ENCODE results near the gene HHAT.

Gene HHAT

GRCh38 chr1:210438928-210439841 is 110.5 kb downstream of the HHAT start:
- no peak overlapping the region for H3K4me3 ChIP-seq (ENCODE audit: low read depth, low read length)
- peak; percentile 50 for DNase-seq (ENCODE audit: low read depth)
- no peak for TF ChIP-seq CTCF (conservative IDR thresholded peaks at IDR 0.05; ENCODE audit: low read depth, low read length)

GRCh38 chr1:210440081-210440480 is 111.4 kb downstream of the HHAT start:
- TF ChIP-seq CTCF (conservative IDR thresholded peaks at IDR 0.05; ENCODE audit: low read depth, low read length) = no peak
- no peak overlapping the region for H3K4me3 ChIP-seq (ENCODE audit: low read depth, low read length)

GRCh38 chr1:210441028-210441427 is 112.3 kb downstream of the HHAT start:
- no peak overlapping the region for H3K4me3 ChIP-seq (ENCODE audit: low read depth, low read length)
- TF ChIP-seq CTCF (conservative IDR thresholded peaks at IDR 0.05; ENCODE audit: low read depth, low read length) = no peak
- DNase-seq (ENCODE audit: low read depth) = no peak

More at GRCh38 chr1:210440081-210440480, 111.4 kb downstream of the HHAT start:
- DNase-seq (ENCODE audit: low read depth) = no peak

- no peak for TF ChIP-seq CTCF (conservative IDR thresholded peaks at IDR 0.05; ENCODE audit: low read depth, low read length)
- no peak overlapping the region for H3K4me3 ChIP-seq (ENCODE audit: low read depth, low read length)
- no peak for DNase-seq (ENCODE audit: low read depth)
Measured at GRCh38 chr1:210445485-210445884, 116.8 kb downstream of the HHAT start.

GRCh38 chr1:210445931-210446330 is 117.2 kb downstream of the HHAT start:
- DNase-seq (ENCODE audit: low read depth) = no peak
- no peak for TF ChIP-seq CTCF (conservative IDR thresholded peaks at IDR 0.05; ENCODE audit: low read depth, low read length)

GRCh38 chr1:210446479-210446878 is 117.8 kb downstream of the HHAT start:
- no peak overlapping the region for H3K4me3 ChIP-seq (ENCODE audit: low read depth, low read length)
- no peak for TF ChIP-seq CTCF (conservative IDR thresholded peaks at IDR 0.05; ENCODE audit: low read depth, low read length)
- DNase-seq (ENCODE audit: low read depth) = peak; percentile 4

More at GRCh38 chr1:210445931-210446330, 117.2 kb downstream of the HHAT start:
- no peak overlapping the region for H3K4me3 ChIP-seq (ENCODE audit: low read depth, low read length)

All from choroid plexus epithelial cell (primary cell).